Measurements from ENCODE around the gene ABHD16A. TPM values are rescaled to one million over a fixed set of nuclear protein-coding genes. Genes with fewer than 3 reads are reported as not detected.

ABHD16A gene
- total RNA-seq, 2 experiments from 2014 or later: 57.8 to 64.0 TPM

DNA sequence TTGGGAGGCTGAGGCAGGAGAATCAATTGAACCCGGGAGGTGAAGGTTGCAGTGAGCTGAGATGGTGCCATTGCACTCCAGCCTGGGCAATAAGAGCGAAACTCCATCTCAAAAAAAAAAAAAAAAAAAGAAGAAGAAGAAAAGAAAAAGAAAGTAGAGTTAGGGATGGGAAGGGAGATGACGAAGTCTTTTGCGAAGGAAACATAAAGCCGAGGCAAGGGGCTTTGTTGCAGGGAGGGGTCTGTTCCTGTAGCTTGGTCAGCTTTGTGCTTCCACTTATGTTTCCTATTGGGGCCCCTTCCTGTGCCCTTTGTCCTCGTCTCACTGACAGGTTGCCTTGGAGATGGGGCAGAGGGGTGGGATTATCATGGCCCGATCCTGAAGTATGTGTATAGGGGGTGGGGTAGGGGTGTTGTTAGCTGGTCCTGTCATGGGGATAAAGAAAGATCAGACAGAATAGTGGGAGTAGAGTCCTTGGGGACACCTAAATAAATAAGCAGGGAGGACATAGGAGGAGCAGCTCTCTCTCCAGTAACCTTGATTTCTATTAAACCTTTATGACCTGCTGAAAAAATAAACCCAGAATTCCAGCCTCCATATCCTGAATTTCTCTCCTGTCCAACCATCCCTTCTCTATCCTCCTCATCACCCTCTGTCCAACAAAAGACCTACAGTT lies 34.3 kb upstream of the ABHD16A start:
- DNase-seq (no peak), ATAC-seq (ENCODE audit: low read depth) (no peak)
- H3K27me3 Mint-ChIP-seq: no peaks in the 10 kb centered on the region
- peaks cover 35% of the 10 kb centered on the region for H3K36me3 Mint-ChIP-seq
- POLR2A ChIA-PET: interaction anchor here (0.7 to 7.6 kb wide), 27 partner anchors 10 to 243 kb away, joined by 3 to 137 read pairs (median 11); partner anchors contain the start of genes ABHD16A, BAG6, C6orf47 and CSNK2B
- H3K9me3 Mint-ChIP-seq: no peaks in the 10 kb centered on the region
- peaks cover 54% of the 10 kb centered on the region for H3K4me1 Mint-ChIP-seq
- peak overlapping the region; percentile 93 for H3K27ac Mint-ChIP-seq
- peak overlapping the region; percentile 98 for H3K4me3 Mint-ChIP-seq

DNA sequence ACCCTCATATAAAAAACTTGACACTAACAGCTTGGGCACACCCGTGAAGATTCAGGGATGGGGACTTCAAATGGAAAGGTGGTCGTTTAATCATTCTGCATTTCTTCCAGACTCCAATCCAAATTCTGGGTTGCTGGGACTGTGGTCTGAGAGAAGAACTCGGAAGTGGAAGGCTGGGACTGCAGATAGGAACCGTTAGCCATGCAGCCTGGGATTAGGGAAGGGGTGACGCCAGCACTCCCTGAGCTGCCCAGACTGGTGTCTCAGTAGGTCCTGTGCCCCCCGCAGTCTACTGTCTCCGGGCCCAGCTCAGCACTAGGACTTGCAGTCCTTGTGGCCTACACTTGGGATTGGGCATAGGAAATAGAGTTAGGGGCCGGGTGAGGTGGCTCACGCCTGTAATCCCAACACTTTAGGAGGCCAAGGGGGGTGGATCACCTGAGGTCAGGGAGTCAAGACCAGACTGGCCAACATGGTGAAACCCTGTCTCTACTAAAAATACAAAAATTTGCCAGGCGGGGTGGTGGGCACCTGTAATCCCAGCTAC lies 33.7 kb upstream of the ABHD16A start:
- peak overlapping the region; percentile 93 for H3K27ac Mint-ChIP-seq
- DNase-seq (no peak), ATAC-seq (ENCODE audit: low read depth) (no peak)
- H3K4me1 Mint-ChIP-seq: peaks cover 57% of the 10 kb centered on the region
- no peaks in the 10 kb centered on the region for H3K9me3 Mint-ChIP-seq
- peaks cover 39% of the 10 kb centered on the region for H3K36me3 Mint-ChIP-seq
- POLR2A ChIA-PET: interaction anchor here (0.6 to 7.6 kb wide), 26 partner anchors 10 to 242 kb away, joined by 3 to 137 read pairs (median 10); partner anchors contain the start of genes ABHD16A, APOM, BAG6 and C6orf47
- H3K27me3 Mint-ChIP-seq: no peaks in the 10 kb centered on the region
- peak overlapping the region; percentile 98 for H3K4me3 Mint-ChIP-seq

DNA sequence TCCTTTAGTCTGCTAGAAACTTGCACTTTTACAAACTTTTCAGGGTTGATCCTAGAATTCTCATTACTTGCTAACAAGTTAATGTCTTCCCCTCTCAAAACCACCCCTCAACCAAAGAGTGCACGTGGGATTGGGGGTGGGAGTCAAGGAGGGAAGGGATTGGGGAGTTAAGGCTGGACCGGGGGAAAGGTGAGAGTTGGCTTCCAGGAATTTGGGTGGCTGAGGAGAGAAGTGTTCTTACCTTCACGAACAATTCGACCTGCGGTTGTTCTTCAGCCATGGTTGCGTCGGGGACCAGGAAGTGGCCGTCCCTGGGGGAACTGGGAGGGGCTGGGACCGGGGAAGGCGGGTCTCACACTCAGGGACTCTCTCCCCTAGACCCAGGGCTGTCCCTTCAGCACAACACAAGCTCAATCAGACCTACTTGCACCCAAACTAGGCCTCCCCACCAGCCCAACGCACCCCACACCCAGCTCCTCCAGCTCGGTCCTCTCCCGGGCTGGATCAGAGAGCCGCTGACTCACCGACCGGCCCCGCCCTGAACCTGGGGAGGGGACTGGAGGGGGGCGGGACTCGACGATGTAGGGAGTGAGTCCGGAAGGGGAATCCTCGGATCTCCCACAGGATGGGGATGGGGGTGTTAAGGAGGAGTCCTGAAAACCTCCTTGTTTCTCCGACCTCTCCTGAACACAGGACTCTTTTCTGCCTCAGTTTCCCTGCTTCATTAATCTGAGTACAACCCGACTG lies 33.1 kb upstream of the ABHD16A start, which contains the start of gene CLIC1:
CLIC1 (minus strand) TSS at position 510 of the 747 bp plus-strand sequence; CDS start at position 280, 230 bp downstream.
- Mint-ChIP-seq H3K9me3 (no peaks in the 10 kb centered on the region), H3K4me1 (peaks cover 53% of the 10 kb centered on the region), H3K27me3 (no peaks in the 10 kb centered on the region), H3K36me3 (peaks cover 38% of the 10 kb centered on the region), H3K27ac (peak within 1 kb of the TSS; percentile 93), H3K4me3 (peak within 1 kb of the TSS; percentile 98)
- peak; percentile 78 for DNase-seq
- POLR2A ChIA-PET: interaction anchor here (0.6 to 7.6 kb wide), 25 partner anchors 9 to 241 kb away, joined by 3 to 137 read pairs (median 7); partner anchors contain the start of genes ABHD16A, APOM, C6orf47 and CSNK2B
- peak; percentile 49 for ATAC-seq (ENCODE audit: low read depth)

DNA sequence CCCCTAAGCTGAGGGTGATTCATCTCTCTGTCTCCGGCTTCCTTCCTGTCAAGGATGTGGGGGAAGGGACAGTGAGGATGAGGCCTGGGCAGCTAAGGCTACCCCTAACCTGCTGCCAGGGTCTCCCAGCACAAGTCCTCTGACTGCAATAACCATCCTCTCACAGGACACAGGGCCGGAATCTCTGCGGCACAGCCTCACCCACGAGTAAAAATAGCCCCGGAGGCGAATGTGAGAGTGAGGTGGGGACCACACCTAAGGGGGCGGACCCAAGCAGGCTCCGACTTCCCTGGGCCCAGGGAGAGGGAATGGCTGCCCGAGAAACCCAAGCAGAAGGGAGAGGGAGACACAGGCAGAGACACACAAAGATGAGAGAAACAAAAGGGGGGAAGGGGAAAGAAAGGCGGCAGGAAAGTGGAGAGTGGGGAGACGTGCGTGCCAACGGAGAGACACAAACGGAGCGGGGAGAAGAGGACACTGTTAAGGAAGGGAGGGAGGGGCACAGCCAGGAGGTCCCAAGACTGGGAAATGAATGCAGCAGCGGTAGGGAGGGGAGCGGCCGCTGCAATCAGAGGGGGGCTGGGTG lies 31.8 kb upstream of the ABHD16A start:
- peak overlapping the region; percentile 98 for H3K4me3 Mint-ChIP-seq
- peaks cover 55% of the 10 kb centered on the region for H3K4me1 Mint-ChIP-seq
- DNase-seq (peak; percentile 70), ATAC-seq (ENCODE audit: low read depth) (peak; percentile 37)
- POLR2A ChIA-PET: interaction anchor here (0.6 to 7.6 kb wide), 16 partner anchors 8 to 152 kb away, joined by 3 to 137 read pairs (median 10); partner anchors contain the start of genes ABHD16A, CSNK2B, DDAH2 and GPANK1
- H3K36me3 Mint-ChIP-seq: peaks cover 43% of the 10 kb centered on the region
- peak overlapping the region; percentile 93 for H3K27ac Mint-ChIP-seq
- no peaks in the 10 kb centered on the region for H3K9me3 Mint-ChIP-seq
- H3K27me3 Mint-ChIP-seq: no peaks in the 10 kb centered on the region

DNA sequence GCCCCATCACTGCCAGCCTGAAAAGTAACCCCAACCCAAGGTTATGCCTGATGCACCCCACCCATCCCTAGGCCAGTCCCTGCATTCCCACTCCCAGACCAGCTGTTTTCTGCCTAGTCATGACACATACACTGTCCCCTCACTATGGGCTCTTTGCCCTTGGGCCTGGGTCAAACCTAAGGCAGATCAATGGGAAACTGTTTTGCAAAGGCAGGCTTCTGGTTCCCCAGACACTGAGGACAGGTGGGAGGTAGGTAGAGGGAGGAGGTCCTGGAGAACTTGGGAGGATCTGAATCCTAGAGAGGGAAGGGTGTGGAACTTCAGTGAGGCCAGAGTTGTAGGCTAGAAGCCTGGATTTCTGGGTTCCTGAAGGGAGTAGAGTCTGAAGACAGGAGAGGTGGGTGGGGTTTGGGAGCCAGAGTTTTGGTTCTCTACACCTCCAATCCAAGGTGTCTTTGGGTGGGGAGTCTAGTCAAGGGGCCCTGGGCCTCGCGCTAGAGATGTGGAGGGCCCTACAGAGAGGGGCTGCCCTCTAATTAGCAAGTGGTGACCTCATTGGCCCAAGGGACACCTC lies 31.2 kb upstream of the ABHD16A start:
- peaks cover 52% of the 10 kb centered on the region for H3K4me1 Mint-ChIP-seq
- ATAC-seq (ENCODE audit: low read depth): no peak
- H3K27me3 Mint-ChIP-seq: no peaks in the 10 kb centered on the region
- H3K36me3 Mint-ChIP-seq: peaks cover 42% of the 10 kb centered on the region
- H3K4me3 Mint-ChIP-seq: peak overlapping the region; percentile 98
- POLR2A ChIA-PET: interaction anchor here (0.6 to 7.6 kb wide), 12 partner anchors 7 to 129 kb away, joined by 3 to 137 read pairs (median 10); partner anchors contain the start of genes CSNK2B, DDAH2, GPANK1 and HSPA1A
- no peak for DNase-seq
- H3K9me3 Mint-ChIP-seq: no peaks in the 10 kb centered on the region
- H3K27ac Mint-ChIP-seq: peak overlapping the region; percentile 93

DNA sequence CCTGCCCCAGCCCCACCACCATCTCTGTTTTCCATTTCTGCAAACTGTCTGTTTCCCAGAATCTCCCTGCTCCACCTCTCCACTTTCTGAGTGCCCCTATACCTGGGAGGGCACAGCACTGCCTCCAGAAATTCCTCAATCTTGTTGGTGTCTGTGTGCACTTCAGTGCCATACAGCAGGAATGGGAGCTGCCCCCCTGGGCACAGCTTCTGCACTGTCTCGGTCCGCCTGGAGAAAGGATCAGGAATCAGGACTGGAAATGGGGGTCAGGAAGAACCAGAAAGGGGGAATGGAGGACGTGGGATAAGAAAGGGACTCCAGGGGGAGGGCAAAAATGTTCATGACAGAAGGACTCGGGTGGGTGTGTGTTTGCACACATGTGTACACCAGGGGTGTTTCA lies 30.6 kb upstream of the ABHD16A start:
- H3K9me3 Mint-ChIP-seq: no peaks in the 10 kb centered on the region
- peak overlapping the region; percentile 98 for H3K4me3 Mint-ChIP-seq
- H3K27me3 Mint-ChIP-seq: no peaks in the 10 kb centered on the region
- POLR2A ChIA-PET: interaction anchor here (1.4 to 7.6 kb wide), 3 partner anchors 7 to 97 kb away, joined by 3 to 137 read pairs (median 26); partner anchors contain the start of genes DDAH2 and MPIG6B
- H3K36me3 Mint-ChIP-seq: peaks cover 42% of the 10 kb centered on the region
- H3K4me1 Mint-ChIP-seq: peaks cover 52% of the 10 kb centered on the region
- ATAC-seq (ENCODE audit: low read depth) (no peak), DNase-seq (no peak)
- peak overlapping the region; percentile 93 for H3K27ac Mint-ChIP-seq

DNA sequence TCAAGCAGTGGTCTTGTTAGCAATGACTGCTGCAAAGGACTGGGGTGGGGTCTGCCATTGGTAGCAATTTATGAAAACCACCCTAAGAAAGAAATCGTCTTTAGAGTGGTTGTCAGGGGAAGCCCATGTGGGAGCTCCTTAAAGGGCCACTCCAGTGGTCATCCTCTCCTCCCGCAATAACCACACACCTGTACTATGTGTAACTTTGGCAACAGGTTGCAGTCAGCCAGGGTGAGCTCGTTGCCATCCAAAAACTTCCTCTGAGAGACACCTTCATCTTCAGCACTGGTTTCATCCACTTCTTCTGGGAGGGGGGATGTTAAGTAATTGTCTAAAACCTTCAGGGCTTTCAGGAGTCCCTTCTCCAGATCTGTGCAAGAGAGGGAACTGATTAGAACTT lies 28.9 kb upstream of the ABHD16A start:
- no peaks in the 10 kb centered on the region for H3K9me3 Mint-ChIP-seq
- peaks cover 49% of the 10 kb centered on the region for H3K4me1 Mint-ChIP-seq
- no peaks in the 10 kb centered on the region for H3K27me3 Mint-ChIP-seq
- H3K36me3 Mint-ChIP-seq: peaks cover 43% of the 10 kb centered on the region
- ATAC-seq (ENCODE audit: low read depth): no peak
- POLR2A ChIA-PET: no interaction called here
- no peak for DNase-seq
- H3K4me3 Mint-ChIP-seq: no peak overlapping the region
- H3K27ac Mint-ChIP-seq: no peak overlapping the region

DNA sequence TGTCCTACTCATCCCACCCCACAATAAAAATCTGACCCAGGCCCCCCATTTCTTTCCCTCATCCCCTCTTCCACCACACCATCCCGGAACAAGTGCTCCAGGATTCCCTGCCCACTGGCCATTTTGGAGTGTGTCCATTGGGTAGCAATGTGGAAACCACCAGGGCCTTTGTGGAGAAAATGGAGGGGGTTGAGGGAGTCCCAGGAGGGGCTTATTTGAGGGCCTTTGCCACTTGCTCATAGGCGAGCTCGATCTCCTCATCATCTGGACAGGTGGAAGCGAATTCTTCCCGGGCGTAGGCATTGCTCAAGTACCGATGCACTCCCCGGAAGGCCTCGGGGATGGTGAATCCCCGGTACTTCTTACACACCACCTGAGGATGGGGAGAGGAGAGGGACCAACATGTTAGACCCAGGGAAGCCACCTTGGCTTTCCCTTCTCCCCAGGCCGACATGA lies 27.5 kb upstream of the ABHD16A start:
- no peak overlapping the region for H3K27ac Mint-ChIP-seq
- ATAC-seq (ENCODE audit: low read depth) (no peak), DNase-seq (no peak)
- POLR2A ChIA-PET: interaction anchor here (0.6 to 9.4 kb wide), 17 partner anchors 7 to 377 kb away, joined by 3 to 137 read pairs (median 4); partner anchors contain the start of genes ABHD16A, CLIC1, HSPA1A and HSPA1B
- no peaks in the 10 kb centered on the region for H3K27me3 Mint-ChIP-seq
- no peaks in the 10 kb centered on the region for H3K9me3 Mint-ChIP-seq
- peak overlapping the region; percentile 98 for H3K4me3 Mint-ChIP-seq
- peaks cover 57% of the 10 kb centered on the region for H3K4me1 Mint-ChIP-seq
- peaks cover 50% of the 10 kb centered on the region for H3K36me3 Mint-ChIP-seq

DNA sequence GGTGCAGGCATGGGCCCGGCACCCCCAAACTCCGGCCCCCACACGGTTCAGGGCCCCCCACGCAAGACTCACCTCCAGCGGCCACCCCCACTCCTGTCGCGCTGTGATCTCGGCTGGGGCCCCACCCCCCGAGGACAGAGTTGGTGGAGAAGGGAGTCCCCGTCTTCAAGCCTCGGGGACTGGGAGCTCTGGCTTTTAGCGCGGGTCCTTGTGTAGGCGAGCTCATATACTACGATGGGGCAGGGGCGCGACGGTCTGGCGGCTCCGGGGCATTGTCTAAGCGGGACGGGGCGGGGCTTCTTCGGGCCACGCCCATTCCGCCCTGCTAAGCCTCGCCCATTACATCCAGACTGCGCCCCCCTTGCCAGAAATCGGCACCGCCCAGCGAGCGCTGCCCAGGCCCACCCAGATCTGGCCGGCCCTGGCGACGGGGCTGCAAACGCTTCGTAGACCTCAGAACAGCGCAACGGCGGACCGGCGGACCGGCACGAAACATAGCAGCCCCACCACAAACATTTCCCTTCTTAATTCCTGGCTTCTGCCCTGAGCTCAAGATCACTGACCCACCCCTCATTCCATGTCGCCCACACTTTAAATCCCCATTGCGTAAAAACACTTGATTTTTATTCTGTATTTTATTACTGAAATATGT lies 27.0 kb upstream of the ABHD16A start:
- peak; percentile 85 for DNase-seq
- ATAC-seq (ENCODE audit: low read depth): peak; percentile 38
- no peaks in the 10 kb centered on the region for H3K27me3 Mint-ChIP-seq
- H3K9me3 Mint-ChIP-seq: no peaks in the 10 kb centered on the region
- peaks cover 59% of the 10 kb centered on the region for H3K4me1 Mint-ChIP-seq
- H3K4me3 Mint-ChIP-seq: peak overlapping the region; percentile 98
- peak overlapping the region; percentile 88 for H3K27ac Mint-ChIP-seq
- H3K36me3 Mint-ChIP-seq: peaks cover 47% of the 10 kb centered on the region
- POLR2A ChIA-PET: interaction anchor here (0.6 to 9.4 kb wide), 24 partner anchors 7 to 378 kb away, joined by 3 to 137 read pairs (median 4); partner anchors contain the start of genes ABHD16A, CLIC1, GPANK1 and HSPA1A

DNA sequence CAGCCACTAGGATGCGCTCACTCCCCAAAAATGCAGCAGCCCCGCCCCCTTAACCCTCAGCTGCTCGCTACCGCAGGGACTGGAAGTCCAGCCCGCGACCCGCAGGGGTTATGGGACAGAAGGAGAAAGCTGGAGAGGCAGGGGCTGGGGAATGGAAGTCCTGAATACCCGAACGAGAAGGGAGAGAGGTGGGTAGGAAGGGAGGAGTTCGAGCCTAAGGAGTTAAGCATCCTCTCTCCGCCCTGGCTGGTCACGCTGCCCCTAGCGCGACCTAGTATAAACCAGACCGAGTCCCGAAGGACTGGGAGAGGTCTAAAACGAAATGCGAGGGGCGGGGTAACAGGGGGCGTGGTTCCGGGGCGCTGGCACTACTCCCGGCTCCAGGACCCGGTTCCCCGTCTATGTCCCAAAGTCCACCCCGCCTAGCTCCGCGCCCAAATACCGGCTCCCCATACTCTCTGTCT lies 26.4 kb upstream of the ABHD16A start:
- ATAC-seq (ENCODE audit: low read depth) (peak; percentile 57), DNase-seq (peak; percentile 84)
- H3K9me3 Mint-ChIP-seq: no peaks in the 10 kb centered on the region
- POLR2A ChIA-PET: interaction anchor here (0.6 to 9.4 kb wide), 20 partner anchors 8 to 109 kb away, joined by 3 to 137 read pairs (median 4); partner anchors contain the start of genes ABHD16A, CLIC1, GPANK1 and HSPA1A
- peak overlapping the region; percentile 98 for H3K4me3 Mint-ChIP-seq
- H3K27ac Mint-ChIP-seq: peak overlapping the region; percentile 88
- peaks cover 43% of the 10 kb centered on the region for H3K36me3 Mint-ChIP-seq
- peaks cover 59% of the 10 kb centered on the region for H3K4me1 Mint-ChIP-seq
- no peaks in the 10 kb centered on the region for H3K27me3 Mint-ChIP-seq

DNA sequence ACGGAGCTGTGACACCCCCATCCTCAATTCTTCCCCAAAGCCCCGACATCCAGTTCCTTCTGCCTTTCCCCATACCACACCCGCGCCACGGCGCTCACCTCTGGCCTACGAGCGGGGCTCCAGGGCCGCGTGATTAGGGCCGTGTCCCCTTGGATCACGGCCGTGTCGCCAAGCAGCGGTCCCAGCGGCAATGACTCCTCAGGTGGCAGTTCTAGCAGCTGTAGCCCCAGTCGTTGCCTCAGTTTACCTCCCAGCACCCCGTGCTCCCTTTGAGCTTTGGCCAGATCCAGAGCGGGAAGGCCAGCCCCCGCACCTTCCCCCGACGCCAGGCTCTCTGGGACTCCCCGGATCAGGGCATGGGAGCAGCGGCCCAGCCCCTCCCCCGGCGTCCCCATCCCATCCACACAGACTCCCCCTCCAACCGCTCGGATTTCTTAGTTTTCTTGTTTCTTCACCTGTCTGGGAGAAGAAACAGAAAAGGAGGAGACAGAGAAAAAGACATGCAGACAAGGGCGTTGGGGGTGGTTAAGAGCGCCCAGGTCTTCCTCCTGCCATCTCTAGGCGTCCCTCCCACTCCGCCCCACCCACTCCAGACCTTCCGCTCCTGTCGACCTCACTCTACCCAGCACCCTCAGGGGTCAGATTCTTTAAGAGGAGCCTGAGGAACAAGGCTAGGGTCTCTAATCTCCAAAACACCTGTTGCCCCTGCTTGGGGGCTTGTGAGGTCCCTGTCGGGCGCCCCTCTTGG lies 25.8 kb upstream of the ABHD16A start, which contains the start of gene DDAH2:
DDAH2 (minus strand) TSS at position 533 of the 748 bp plus-strand sequence; CDS start at position 395, 138 bp downstream.
- Mint-ChIP-seq H3K27me3 (no peaks in the 10 kb centered on the region), H3K27ac (peak within 1 kb of the TSS; percentile 88), H3K4me1 (peaks cover 59% of the 10 kb centered on the region), H3K9me3 (no peaks in the 10 kb centered on the region), H3K4me3 (peak within 1 kb of the TSS; percentile 98), H3K36me3 (peaks cover 43% of the 10 kb centered on the region)
- DNase-seq (no peak), ATAC-seq (ENCODE audit: low read depth) (peak; percentile 34)
- POLR2A ChIA-PET: interaction anchor here (0.6 to 9.4 kb wide), 15 partner anchors 8 to 109 kb away, joined by 3 to 137 read pairs (median 5); partner anchors contain the start of genes ABHD16A, CLIC1, GPANK1 and LSM2

Data from activated naive CD8-positive, alpha-beta T cell treated with anti-CD3 and anti-CD28 coated beads, Interleukin-2, amount 10 ng/mL, durations not matched to agents 7 days and 5 days (primary cell).